Ascending aorta (tissue), 2 donors: ENCODE data around the gene CREB5. TPM values are rescaled to one million over a fixed set of nuclear protein-coding genes. Genes with fewer than 3 reads are reported as not detected.

ENCODE experiments used
- DNase-seq, 2 donors: peaks; one replicate each; pipeline ENCODE4 v3.0.0-alpha.2; 2019; ENCODE audit warnings: low spot score in 2 of 2
- H3K27ac ChIP-seq, 2 donors: fragments of 200-600 bp; sonication (generic); one replicate each; pipeline ENCODE4 v1.5.1; 2016 to 2017; ENCODE audit warnings: mild to moderate bottlenecking in 1 of 2
- H3K27me3 ChIP-seq: fragments of 200-600 bp; sonication (generic); one replicate; pipeline ENCODE4 v1.5.1; 2017
- H3K36me3 ChIP-seq, 2 donors: fragments of 200-600 bp; sonication (generic); one replicate each; pipeline ENCODE4 v1.5.1; 2016
- H3K4me1 ChIP-seq, 2 donors: fragments of 200-600 bp; sonication (generic); one replicate each; pipeline ENCODE4 v1.5.1; 2016 to 2017; ENCODE audit warnings: mild to moderate bottlenecking in 1 of 2
- H3K4me3 ChIP-seq, 2 donors: fragments of 200-600 bp; sonication (generic); one replicate each; pipeline ENCODE4 v1.5.1; 2016 to 2017; ENCODE audit warnings: mild to moderate bottlenecking in 1 of 2
- H3K9me3 ChIP-seq, 2 donors: fragments of 200-600 bp; sonication (generic); one replicate each; pipeline ENCODE4 v1.5.1; 2016
- intact Hi-C: fragments of 100-400 bp; cut with DNase I; formaldehyde crosslinking; loops from one replicate; pipeline ENCODE4 v1.15.1; 2023
- total RNA-seq: library from RNA; depleted of rRNA; stranded (reverse); fragments of >200 nt; gene quantifications from one replicate; pipeline ENCODE4 v1.1.0, GENCODE V29; 2016
- TF ChIP-seq, protein P1 (sequence below), 3 experiments: fragments of 200-600 bp in 2 of 3; fragments of 450-650 bp in 1 of 3; sonication (generic) in 2 of 3; IDR thresholded peaks; one replicate each; pipeline ENCODE4 v1.5.1; 2016 to 2019; ENCODE audit warnings: antibody characterized with exemption in 3 of 3, mild to moderate bottlenecking in 1 of 3, moderate library complexity in 1 of 3

Gene CREB5
- total RNA-seq, 1 donor from 2014 or later = 143 TPM

DNA sequence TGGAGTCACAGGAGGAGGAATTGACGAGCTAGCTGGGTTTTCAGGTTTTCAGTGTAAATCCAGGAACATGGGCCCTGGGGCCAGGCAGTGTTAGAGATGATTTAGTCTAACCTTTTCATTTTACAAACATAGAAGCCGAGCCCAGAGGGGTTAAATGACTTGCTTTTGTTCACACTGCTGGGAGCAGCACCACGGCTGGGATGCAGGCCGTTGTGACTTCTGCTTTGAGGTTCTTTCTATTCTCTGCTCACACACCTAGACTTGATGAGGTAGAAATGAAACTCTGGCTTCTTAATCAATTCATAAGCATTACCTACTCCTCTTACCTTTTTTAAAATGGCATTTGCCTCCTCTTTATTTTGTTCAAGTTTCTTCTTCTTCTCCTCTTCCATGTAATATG, 36.4 kb downstream of the CREB5 start:
- DNase-seq = no peak
- H3K27me3 ChIP-seq = no peaks in the 10 kb centered on the region
- H3K4me1 ChIP-seq = no peaks in the 10 kb centered on the region
- no peaks in the 10 kb centered on the region for H3K36me3 ChIP-seq
- no peak overlapping the region for H3K27ac ChIP-seq
- TF ChIP-seq, protein P1, sequence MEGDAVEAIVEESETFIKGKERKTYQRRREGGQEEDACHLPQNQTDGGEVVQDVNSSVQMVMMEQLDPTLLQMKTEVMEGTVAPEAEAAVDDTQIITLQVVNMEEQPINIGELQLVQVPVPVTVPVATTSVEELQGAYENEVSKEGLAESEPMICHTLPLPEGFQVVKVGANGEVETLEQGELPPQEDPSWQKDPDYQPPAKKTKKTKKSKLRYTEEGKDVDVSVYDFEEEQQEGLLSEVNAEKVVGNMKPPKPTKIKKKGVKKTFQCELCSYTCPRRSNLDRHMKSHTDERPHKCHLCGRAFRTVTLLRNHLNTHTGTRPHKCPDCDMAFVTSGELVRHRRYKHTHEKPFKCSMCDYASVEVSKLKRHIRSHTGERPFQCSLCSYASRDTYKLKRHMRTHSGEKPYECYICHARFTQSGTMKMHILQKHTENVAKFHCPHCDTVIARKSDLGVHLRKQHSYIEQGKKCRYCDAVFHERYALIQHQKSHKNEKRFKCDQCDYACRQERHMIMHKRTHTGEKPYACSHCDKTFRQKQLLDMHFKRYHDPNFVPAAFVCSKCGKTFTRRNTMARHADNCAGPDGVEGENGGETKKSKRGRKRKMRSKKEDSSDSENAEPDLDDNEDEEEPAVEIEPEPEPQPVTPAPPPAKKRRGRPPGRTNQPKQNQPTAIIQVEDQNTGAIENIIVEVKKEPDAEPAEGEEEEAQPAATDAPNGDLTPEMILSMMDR (IDR thresholded peaks at IDR 0.05) = no peak
- H3K9me3 ChIP-seq = no peaks in the 10 kb centered on the region
- no peak overlapping the region for H3K4me3 ChIP-seq
- intact Hi-C loops = no loop called here

DNA sequence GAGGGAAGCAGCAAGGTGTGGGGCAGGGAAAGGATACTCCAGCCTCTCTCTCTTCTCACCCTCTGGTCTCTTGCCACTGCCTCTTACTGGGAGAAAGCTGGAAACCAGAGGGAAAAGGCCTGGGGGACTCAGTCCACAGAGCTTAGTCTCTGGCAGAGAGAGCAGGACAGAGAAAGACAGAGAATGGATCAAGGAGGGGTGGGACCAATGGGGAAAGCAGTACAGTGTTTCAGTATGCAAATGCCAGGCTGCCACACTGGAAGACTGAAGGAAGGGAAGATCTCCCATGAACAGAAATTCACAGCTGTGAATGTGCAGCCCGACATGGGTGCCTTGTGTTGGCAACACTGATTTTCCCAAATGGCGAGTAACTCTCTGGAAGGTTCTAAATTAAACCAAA, 40.4 kb downstream of the CREB5 start:
- no peak for DNase-seq
- H3K36me3 ChIP-seq = no peaks in the 10 kb centered on the region
- no peak overlapping the region for H3K4me3 ChIP-seq
- TF ChIP-seq, protein P1 (IDR thresholded peaks at IDR 0.05) = no peak
- H3K9me3 ChIP-seq = no peaks in the 10 kb centered on the region
- H3K4me1 ChIP-seq = no peaks in the 10 kb centered on the region
- intact Hi-C loops = no loop called here
- no peak overlapping the region for H3K27ac ChIP-seq
- no peaks in the 10 kb centered on the region for H3K27me3 ChIP-seq

DNA sequence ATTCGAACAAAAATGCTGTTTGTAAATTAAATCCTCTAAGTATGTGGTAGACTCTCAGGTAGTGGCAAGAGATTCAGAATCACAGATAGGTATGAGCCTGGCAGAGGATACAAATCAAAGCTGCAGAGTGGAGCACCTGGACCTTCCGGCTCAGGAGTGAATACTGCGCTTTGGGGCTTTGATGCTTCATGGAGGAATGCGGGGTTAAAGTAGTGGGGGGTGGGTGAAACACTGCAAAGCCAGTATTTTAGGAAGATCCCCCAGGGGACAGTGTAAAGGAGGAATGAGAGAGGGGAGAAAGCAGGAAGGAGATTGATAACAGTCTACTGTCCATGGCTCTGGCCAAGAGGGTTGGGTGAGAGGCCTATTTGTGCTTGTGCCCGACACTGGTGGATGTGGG, 43.2 kb downstream of the CREB5 start:
- H3K4me3 ChIP-seq = no peak overlapping the region
- no peak for DNase-seq

DNA sequence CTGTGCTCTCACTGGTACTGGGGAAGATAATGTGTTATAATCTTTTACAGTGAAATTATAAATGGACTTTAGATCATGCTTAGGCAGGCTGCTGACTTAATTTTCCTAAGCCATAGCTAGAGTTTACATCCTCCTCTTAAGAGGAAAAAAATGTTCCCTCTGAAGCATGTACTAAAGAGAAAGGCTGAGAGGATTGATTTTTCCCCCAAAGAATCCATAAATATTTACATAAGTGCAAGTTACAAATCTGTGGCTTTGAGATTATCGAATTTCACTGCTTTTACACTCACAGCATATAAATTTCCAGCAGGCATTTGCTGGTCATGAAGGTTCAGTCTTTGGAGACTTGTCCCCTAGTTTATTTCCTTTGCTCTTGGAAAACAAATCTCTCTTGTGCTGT, 43.7 kb downstream of the CREB5 start:
- H3K4me3 ChIP-seq = no peak overlapping the region
- no peak overlapping the region for H3K27ac ChIP-seq
- intact Hi-C loops = no loop called here
- no peaks in the 10 kb centered on the region for H3K36me3 ChIP-seq
- H3K9me3 ChIP-seq = no peaks in the 10 kb centered on the region
- TF ChIP-seq, protein P1 (IDR thresholded peaks at IDR 0.05) = no peak
- H3K27me3 ChIP-seq = no peaks in the 10 kb centered on the region
- no peak for DNase-seq
- no peaks in the 10 kb centered on the region for H3K4me1 ChIP-seq

More for the DNA sequence above, 43.2 kb downstream of the CREB5 start:
- Histone ChIP-seq H3K27me3 (no peaks in the 10 kb centered on the region), H3K4me1 (no peaks in the 10 kb centered on the region), H3K9me3 (no peaks in the 10 kb centered on the region), H3K36me3 (no peaks in the 10 kb centered on the region), H3K27ac (no peak overlapping the region)
- intact Hi-C loops = no loop called here
- TF ChIP-seq, protein P1 (IDR thresholded peaks at IDR 0.05) = no peak

DNA sequence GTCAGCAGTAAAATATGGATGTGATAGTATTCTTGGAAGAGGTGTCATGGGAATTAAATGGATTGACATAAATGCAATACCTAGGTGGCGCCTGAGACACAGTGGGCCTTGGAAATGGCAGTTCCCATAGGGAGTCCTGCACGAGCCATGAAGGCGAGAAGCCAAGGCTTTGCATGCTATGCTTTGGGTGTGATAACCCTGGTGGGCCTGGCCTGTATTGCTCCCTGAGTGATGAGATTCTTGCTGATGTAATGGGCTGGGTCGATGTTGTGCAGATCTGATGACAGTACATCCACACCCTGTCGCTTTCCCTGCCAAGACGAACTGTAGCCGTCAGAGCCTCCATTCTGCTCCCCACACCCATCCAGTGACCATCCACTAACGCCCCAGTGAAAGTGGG, 46.4 kb downstream of the CREB5 start:
- DNase-seq = no peak
- Histone ChIP-seq H3K36me3 (no peaks in the 10 kb centered on the region), H3K9me3 (no peaks in the 10 kb centered on the region), H3K27ac (no peak overlapping the region), H3K4me3 (no peak overlapping the region), H3K27me3 (no peaks in the 10 kb centered on the region), H3K4me1 (no peaks in the 10 kb centered on the region)
- TF ChIP-seq, protein P1 (IDR thresholded peaks at IDR 0.05) = no peak
- intact Hi-C loops = no loop called here

DNA sequence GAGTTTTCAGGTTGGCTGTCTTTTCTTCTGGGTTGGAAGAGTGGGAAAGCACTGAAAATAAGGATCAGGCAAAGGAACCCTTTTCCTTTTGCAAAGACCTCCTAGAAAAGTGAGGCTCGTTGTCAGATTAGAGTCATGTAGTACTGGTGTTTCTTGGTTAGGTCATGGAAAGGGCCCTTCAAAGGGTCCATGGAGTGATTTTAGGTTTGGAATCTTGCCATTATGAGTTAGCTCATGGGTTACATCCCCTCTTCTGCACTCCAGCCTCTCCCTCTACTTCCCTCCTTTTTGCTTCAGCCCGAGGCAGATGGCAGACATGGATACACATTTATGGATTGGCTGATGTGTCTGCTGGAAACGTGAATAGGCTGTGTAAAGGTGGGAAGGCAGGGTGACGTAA, 47.0 kb downstream of the CREB5 start:
- intact Hi-C loops = no loop called here
- no peaks in the 10 kb centered on the region for H3K9me3 ChIP-seq
- no peak overlapping the region for H3K4me3 ChIP-seq
- TF ChIP-seq, protein P1 (IDR thresholded peaks at IDR 0.05) = no peak
- no peak for DNase-seq
- no peaks in the 10 kb centered on the region for H3K4me1 ChIP-seq
- no peak overlapping the region for H3K27ac ChIP-seq
- H3K36me3 ChIP-seq = no peaks in the 10 kb centered on the region
- H3K27me3 ChIP-seq = no peaks in the 10 kb centered on the region
